Spleen (tissue), 7 donors: ENCODE measurements around the gene HELZ2.

ENCODE experiments used
- CTCF ChIP-seq, 11 experiments: fragments of 200-600 bp in 7 of 11; fragments of 450-650 bp in 4 of 11; sonication (generic) in 4 of 11; IDR thresholded peaks in 8 of 11; conservative IDR thresholded peaks in 3 of 11; 1 replicate in 7 of 11; 2 replicates in 4 of 11; pipeline versions ENCODE4 v1.4.0 to v1.8.0; 2016 to 2021; ENCODE audit warnings: antibody characterized with exemption in 11 of 11, inconsistent platforms in 4 of 11, mild to moderate bottlenecking in 1 of 11
- POLR2A ChIP-seq, 3 donors: fragments of 450-650 bp; IDR thresholded peaks; one replicate each; pipeline ENCODE4 v1.5.1; 2017; ENCODE audit warnings: antibody characterized with exemption in 3 of 3, mild to moderate bottlenecking in 1 of 3
- POLR2AphosphoS5 ChIP-seq, 3 donors: sonication (generic); formaldehyde crosslinking; IDR thresholded peaks; one replicate each; pipeline ENCODE4 v1.5.1; 2017; ENCODE audit warnings: antibody characterized with exemption in 3 of 3
- donor health status: DM: no; HTN: no; CAD: no; lungs with moderate emphysema.
- donor health status: DM: no; HTN: no; CAD: no.
- donor health status: DM: no; HTN: no; CAD: no.

GRCh38 chr20:63560856-63561609, 13.0 kb downstream of the HELZ2 start:
- TF ChIP-seq CTCF (IDR thresholded peaks at IDR 0.05 in 8 of 11, conservative IDR thresholded peaks at IDR 0.05 in 3 of 11) (no peak), POLR2A (IDR thresholded peaks at IDR 0.05) (no peak), POLR2AphosphoS5 (IDR thresholded peaks at IDR 0.05) (no peak)
